DOHH2 (cell line): ENCODE data around the gene PANK2.
"Not testable (repeated sequence)": the region's sequence is repeated elsewhere in the genome, so short reads cannot be mapped to it uniquely, and the experiment has no call there.

Experiments used
- H3F3A ChIP-seq: fragments of 200-600 bp; sonication (generic), shearing (Covaris generic); 2 replicates; pipeline ENCODE4 v1.6.0; 2016; ENCODE audit warnings: antibody characterized with exemption, mild to moderate bottlenecking; ENCODE audit not compliant: control insufficient read depth, insufficient read depth
- H3K27ac ChIP-seq: fragments of 200-600 bp; sonication (generic); 2 replicates; pipeline ENCODE4 v1.5.1; 2014; ENCODE audit warnings: low read depth, mild to moderate bottlenecking, low read length, moderate library complexity
- H3K27me3 ChIP-seq: fragments of 200-600 bp; sonication (generic); 2 replicates; pipeline ENCODE4 v1.6.1; 2014; ENCODE audit warnings: mild to moderate bottlenecking, low read length, mixed read lengths; ENCODE audit not compliant: control insufficient read depth
- H3K36me3 ChIP-seq: fragments of 200-600 bp; sonication (generic); 2 replicates; pipeline ENCODE4 v1.6.1; 2014; ENCODE audit warnings: mild to moderate bottlenecking, low read length, moderate library complexity, mixed read lengths; ENCODE audit not compliant: control insufficient read depth
- H3K4me1 ChIP-seq: fragments of 200-600 bp; sonication (generic); 2 replicates; pipeline ENCODE4 v1.6.1; 2014; ENCODE audit warnings: mild to moderate bottlenecking, low read length, mixed read lengths; ENCODE audit not compliant: control insufficient read depth
- H3K4me2 ChIP-seq: fragments of 200-600 bp; sonication (generic); 2 replicates; pipeline ENCODE4 v1.6.0; 2014; ENCODE audit warnings: mild to moderate bottlenecking, low read length, moderate library complexity
- H3K4me3 ChIP-seq: fragments of 200-600 bp; sonication (generic); 2 replicates; pipeline ENCODE4 v1.5.1; 2014; ENCODE audit warnings: mild to moderate bottlenecking, low read length, mixed read lengths
- H3K79me2 ChIP-seq: fragments of 200-600 bp; sonication (generic); 2 replicates; pipeline ENCODE4 v1.6.1; 2014; ENCODE audit warnings: mild to moderate bottlenecking, low read length, mixed read lengths; ENCODE audit not compliant: control insufficient read depth
- H3K9me2 ChIP-seq: fragments of 200-600 bp; sonication (generic); replicated peaks from 2 replicates; pipeline ENCODE4 v1.6.1; 2014; ENCODE audit warnings: mild to moderate bottlenecking, low read length, mixed read lengths; ENCODE audit not compliant: control insufficient read depth
- H3K9me3 ChIP-seq: fragments of 200-600 bp; sonication (generic); 2 replicates; pipeline ENCODE4 v1.6.1; 2014; ENCODE audit warnings: antibody characterized with exemption, low read length, mixed read lengths; ENCODE audit not compliant: control insufficient read depth, insufficient read depth
- H4K20me1 ChIP-seq: fragments of 200-600 bp; sonication (generic); 2 replicates; pipeline ENCODE4 v1.6.0; 2014; ENCODE audit warnings: low read depth, mild to moderate bottlenecking, antibody characterized with exemption, low read length, moderate library complexity; ENCODE audit not compliant: control insufficient read depth, insufficient read depth
- CTCF ChIP-seq: fragments of 200-600 bp; sonication (generic); IDR thresholded peaks from one replicate; pipeline ENCODE4 v1.5.1; 2014; ENCODE audit warnings: antibody characterized with exemption, mild to moderate bottlenecking, low read depth, low read length; ENCODE audit not compliant: poor library complexity, severe bottlenecking
- EZH2phosphoT487 ChIP-seq: fragments of 200-600 bp; sonication (generic); IDR thresholded peaks from 2 replicates; pipeline ENCODE4 v1.6.1; 2017; ENCODE audit warnings: borderline replicate concordance, mild to moderate bottlenecking, antibody characterized with exemption, low read length, moderate library complexity, mixed read lengths

PANK2 gene

DNA sequence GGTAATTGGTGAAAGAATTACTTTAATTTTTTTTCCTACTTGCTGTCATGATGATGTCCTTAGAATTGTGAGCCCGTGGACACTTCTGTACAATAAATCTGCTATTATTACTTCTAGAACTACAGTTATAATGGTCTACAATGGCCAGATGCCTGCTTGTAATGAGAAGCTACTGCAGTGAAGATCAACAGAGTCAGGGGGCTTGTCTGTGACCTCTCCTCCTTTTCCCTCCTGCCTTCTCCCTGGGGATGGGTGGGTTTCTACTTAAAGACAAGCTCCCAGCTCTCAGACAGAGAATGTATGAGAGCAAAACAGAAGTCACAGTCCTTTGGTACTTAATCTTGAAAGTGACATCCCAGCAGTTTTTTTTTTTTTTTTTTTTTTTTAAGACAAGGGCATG is 13.2 kb upstream of the PANK2 start:
- Histone ChIP-seq H3K4me1 (no peaks in the 10 kb centered on the region), H4K20me1 (no peaks in the 10 kb centered on the region), H3K27me3 (no peaks in the 10 kb centered on the region), H3K27ac (no peak overlapping the region), H3K4me3 (no peak overlapping the region), H3K79me2 (no peaks in the 10 kb centered on the region), H3K9me2 (no peaks in the 10 kb centered on the region), H3K36me3 (peaks cover 35% of the 10 kb centered on the region), H3F3A (peaks cover 3% of the 10 kb centered on the region; the same call in 1 of the 2 replicates), H3K9me3 (no peaks in the 10 kb centered on the region), H3K4me2 (no peak overlapping the region)
- no peak for TF ChIP-seq EZH2phosphoT487
- no peak for TF ChIP-seq CTCF

GRCh38 chr20:3876676-3877075 is 12.5 kb upstream of the PANK2 start:
- H3K4me2 ChIP-seq = no peak overlapping the region
- no peaks in the 10 kb centered on the region for H3K9me3 ChIP-seq
- no peak overlapping the region for H3K27ac ChIP-seq

GRCh38 chr20:3878921-3879274 is 10.3 kb upstream of the PANK2 start:
- H3F3A ChIP-seq, H3K4me1 ChIP-seq, H3K4me3 ChIP-seq, H3K9me3 ChIP-seq, H4K20me1 ChIP-seq, H3K4me2 ChIP-seq, H3K79me2 ChIP-seq, H3K9me2 ChIP-seq, H3K27me3 ChIP-seq, H3K27ac ChIP-seq: not testable (repeated sequence)
- H3K36me3 ChIP-seq = peaks cover 11% of the 10 kb centered on the region

More at GRCh38 chr20:3876676-3877075, 12.5 kb upstream of the PANK2 start:
- Histone ChIP-seq H3K9me2 (no peaks in the 10 kb centered on the region), H3K4me3 (no peak overlapping the region), H4K20me1 (no peaks in the 10 kb centered on the region), H3K27me3 (no peaks in the 10 kb centered on the region), H3K36me3 (peaks cover 28% of the 10 kb centered on the region), H3K79me2 (no peaks in the 10 kb centered on the region), H3F3A (peaks cover 3% of the 10 kb centered on the region; the same call in 1 of the 2 replicates), H3K4me1 (no peaks in the 10 kb centered on the region)
- TF ChIP-seq CTCF (no peak), EZH2phosphoT487 (no peak)

DNA sequence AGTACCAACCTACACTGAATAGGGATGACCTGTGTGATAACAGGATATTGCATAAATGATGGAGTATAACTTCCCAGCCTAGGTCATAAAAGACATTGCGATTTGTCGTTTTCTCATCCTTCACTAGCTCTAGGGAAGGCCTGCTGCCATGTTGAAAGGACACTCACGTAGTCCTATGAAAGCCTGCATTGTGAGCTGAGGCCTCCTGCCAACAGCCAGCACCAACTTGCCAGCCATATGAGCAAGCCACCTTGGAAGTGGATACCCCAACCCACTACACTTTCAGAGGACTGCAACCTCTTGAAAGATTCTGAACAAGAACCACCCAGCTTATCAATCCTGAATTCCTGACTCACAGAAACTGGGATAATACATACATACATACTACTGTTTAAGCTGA is 3.5 kb upstream of the PANK2 start:
- Histone ChIP-seq H3K27ac (no peak overlapping the region), H3K4me1 (peaks cover 9% of the 10 kb centered on the region)
- TF ChIP-seq CTCF (no peak), EZH2phosphoT487 (no peak)

More for the DNA sequence above, 3.5 kb upstream of the PANK2 start:
- Histone ChIP-seq H3K27me3 (no peaks in the 10 kb centered on the region), H3K4me3 (no peak overlapping the region), H3K79me2 (peaks cover 42% of the 10 kb centered on the region), H3K36me3 (peaks cover 23% of the 10 kb centered on the region), H4K20me1 (peaks cover 4% of the 10 kb centered on the region; the same call in 1 of the 2 replicates), H3K9me3 (no peaks in the 10 kb centered on the region), H3F3A (no peaks in the 10 kb centered on the region), H3K4me2 (no peak overlapping the region), H3K9me2 (no peaks in the 10 kb centered on the region)
